HG03342 (cell line): ENCODE results near the gene DLAT.
"Not testable (repeated sequence)": the region's sequence is repeated elsewhere in the genome, so short reads cannot be mapped to it uniquely, and the experiment has no call there.

ENCODE experiments used
- ATAC-seq: cut with Tn5 transposase; IDR thresholded peaks from one replicate; pipeline ENCODE4 v1.9.1; 2021; ENCODE audit warnings: mild to moderate bottlenecking, moderate library complexity; ENCODE audit not compliant: unreplicated experiment

The DLAT gene

GRCh38 chr11:112024773-112025678 is at the start of gene DLAT:
DLAT (plus strand) TSS chr11:112025408; CDS start chr11:112025473, 65 bp downstream.
- peak; percentile 61 for ATAC-seq

- ATAC-seq: no peak
Observed at GRCh38 chr11:111976119-111976766, 49.0 kb upstream of the DLAT start.

GRCh38 chr11:111976767-111977145 is 48.5 kb upstream of the DLAT start:
- no peak for ATAC-seq

GRCh38 chr11:111977146-111978027 is 47.8 kb upstream of the DLAT start:
- ATAC-seq: peak; percentile 41

- ATAC-seq: no peak
Observed at GRCh38 chr11:111978028-111978771, 47.0 kb upstream of the DLAT start.

GRCh38 chr11:111980062-111980461 is 45.1 kb upstream of the DLAT start:
- ATAC-seq: no peak

GRCh38 chr11:111981270-111981669 is 43.9 kb upstream of the DLAT start:
- ATAC-seq: no peak

GRCh38 chr11:111982019-111982464 is 43.2 kb upstream of the DLAT start:
- ATAC-seq: peak; percentile 83

GRCh38 chr11:111982541-111983186 is 42.5 kb upstream of the DLAT start:
- no peak for ATAC-seq

GRCh38 chr11:111983187-111983986 is 41.8 kb upstream of the DLAT start:
- no peak for ATAC-seq

GRCh38 chr11:111986589-111986988 is 38.6 kb upstream of the DLAT start:
- ATAC-seq: no peak

- ATAC-seq: no peak
Observed at GRCh38 chr11:111990381-111990780, 34.8 kb upstream of the DLAT start.

- no peak for ATAC-seq
Observed at GRCh38 chr11:111992206-111992855, 32.9 kb upstream of the DLAT start.

GRCh38 chr11:111996129-111996528 is 29.1 kb upstream of the DLAT start:
- ATAC-seq: no peak

GRCh38 chr11:111996669-111997068 is 28.5 kb upstream of the DLAT start:
- not testable (repeated sequence) for ATAC-seq

GRCh38 chr11:111999111-111999510 is 26.1 kb upstream of the DLAT start:
- ATAC-seq: no peak

- no peak for ATAC-seq
Observed at GRCh38 chr11:112000703-112001102, 24.5 kb upstream of the DLAT start.

GRCh38 chr11:112002491-112003216 is 22.6 kb upstream of the DLAT start:
- no peak for ATAC-seq
